Memory B cell (primary cell): ENCODE data around the gene HAAO.

ENCODE experiments used
- ATAC-seq: fragments of 150-1000 bp; cut with Tn5 transposase; 2 replicates; pipeline ENCODE4 v1.10.0; 2021; ENCODE audit warnings: low read depth, mild to moderate bottlenecking, moderate library complexity
- DNase-seq, 2 donors: peaks; one replicate each; pipeline ENCODE4 v3.0.0; 2022; ENCODE audit warnings: low spot score in 2 of 2
- H3K27ac Mint-ChIP-seq: one replicate; pipeline ENCODE4 v1.8.0; 2022; ENCODE audit warnings: mild to moderate bottlenecking, moderate library complexity, mixed read lengths
- H3K27me3 Mint-ChIP-seq: one replicate; pipeline ENCODE4 v1.8.0; 2022; ENCODE audit warnings: mixed read lengths
- H3K36me3 Mint-ChIP-seq: one replicate; pipeline ENCODE4 v1.8.0; 2022; ENCODE audit warnings: mild to moderate bottlenecking, mixed read lengths
- H3K4me1 Mint-ChIP-seq: one replicate; pipeline ENCODE4 v1.8.0; 2022; ENCODE audit warnings: mixed read lengths
- H3K4me3 Mint-ChIP-seq: one replicate; pipeline ENCODE4 v1.8.0; 2022; ENCODE audit warnings: mild to moderate bottlenecking, moderate library complexity, mixed read lengths
- H3K9me3 Mint-ChIP-seq: one replicate; pipeline ENCODE4 v1.8.0; 2022; ENCODE audit warnings: mixed read lengths

The HAAO gene

DNA sequence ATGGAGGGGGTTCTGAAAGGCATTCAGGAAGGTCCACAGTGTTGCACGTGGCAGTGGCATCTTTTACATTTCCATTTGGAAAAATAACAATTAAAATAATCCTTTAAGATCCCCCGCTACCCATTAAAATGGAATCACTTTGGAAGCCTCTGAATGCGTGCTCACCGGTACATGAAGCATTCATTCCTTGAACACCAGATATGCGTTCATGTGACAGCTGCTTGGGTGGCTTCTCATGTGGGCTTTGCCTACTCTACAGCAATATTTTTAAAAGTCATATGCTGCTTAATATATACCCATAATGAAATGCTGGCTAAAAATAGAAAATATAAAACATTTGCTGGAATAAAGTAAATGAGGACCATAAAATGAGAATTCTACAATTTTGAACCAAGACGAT is 14.4 kb upstream of the HAAO start:
- Mint-ChIP-seq H3K9me3 (no peaks in the 10 kb centered on the region), H3K36me3 (no peaks in the 10 kb centered on the region), H3K27ac (no peak overlapping the region), H3K4me3 (no peak overlapping the region), H3K27me3 (no peaks in the 10 kb centered on the region), H3K4me1 (peaks cover 9% of the 10 kb centered on the region)
- ATAC-seq: no peak
- no peak for DNase-seq

DNA sequence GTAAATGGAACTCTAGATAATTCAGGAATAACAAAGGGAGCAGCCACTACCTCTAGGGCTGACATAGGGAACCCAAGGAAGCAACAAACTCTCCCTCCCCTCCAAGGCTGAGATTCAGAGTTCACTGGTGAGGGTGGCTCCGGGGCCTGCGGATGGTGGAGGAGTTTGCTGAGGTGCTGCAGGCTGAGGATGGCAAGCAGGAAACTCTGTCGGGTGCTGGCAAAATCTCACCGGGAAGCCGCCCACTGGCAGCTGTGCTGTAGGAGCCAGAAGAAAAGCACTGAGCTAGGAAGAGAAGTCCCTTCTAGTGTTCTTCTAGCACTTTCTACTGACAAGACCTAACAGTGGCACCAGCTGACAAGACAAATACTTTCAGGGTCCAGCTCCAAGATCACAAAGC is 12.5 kb upstream of the HAAO start:
- Mint-ChIP-seq H3K27me3 (no peaks in the 10 kb centered on the region), H3K4me3 (no peak overlapping the region), H3K36me3 (peaks cover 3% of the 10 kb centered on the region), H3K9me3 (no peaks in the 10 kb centered on the region), H3K27ac (no peak overlapping the region), H3K4me1 (peaks cover 4% of the 10 kb centered on the region)
- DNase-seq: peak in 1 of 2 donors; percentile 8
- ATAC-seq: no peak

DNA sequence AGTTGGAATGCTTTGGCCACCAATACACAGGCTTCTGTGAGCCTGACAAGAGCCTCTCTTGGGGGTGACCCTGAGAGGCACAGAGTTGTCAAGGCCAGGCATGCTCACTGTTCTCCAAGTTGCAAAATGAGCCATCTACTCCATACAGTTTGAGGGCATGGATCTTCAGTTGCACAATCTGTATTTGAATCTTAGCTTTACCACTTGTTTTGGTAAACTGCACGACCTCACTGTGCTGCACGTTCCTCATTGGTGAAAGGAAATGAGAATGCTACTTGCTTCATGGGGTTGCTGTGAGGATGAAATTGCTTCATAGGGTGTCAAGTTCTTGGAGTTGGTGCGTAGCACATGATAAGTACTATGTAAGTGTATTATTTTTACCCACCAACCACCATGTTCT is 12.0 kb upstream of the HAAO start:
- DNase-seq (no peak), ATAC-seq (no peak)
- H3K27me3 Mint-ChIP-seq: no peaks in the 10 kb centered on the region
- H3K36me3 Mint-ChIP-seq: peaks cover 5% of the 10 kb centered on the region
- H3K27ac Mint-ChIP-seq: no peak overlapping the region
- no peaks in the 10 kb centered on the region for H3K9me3 Mint-ChIP-seq
- peaks cover 4% of the 10 kb centered on the region for H3K4me1 Mint-ChIP-seq
- H3K4me3 Mint-ChIP-seq: no peak overlapping the region

DNA sequence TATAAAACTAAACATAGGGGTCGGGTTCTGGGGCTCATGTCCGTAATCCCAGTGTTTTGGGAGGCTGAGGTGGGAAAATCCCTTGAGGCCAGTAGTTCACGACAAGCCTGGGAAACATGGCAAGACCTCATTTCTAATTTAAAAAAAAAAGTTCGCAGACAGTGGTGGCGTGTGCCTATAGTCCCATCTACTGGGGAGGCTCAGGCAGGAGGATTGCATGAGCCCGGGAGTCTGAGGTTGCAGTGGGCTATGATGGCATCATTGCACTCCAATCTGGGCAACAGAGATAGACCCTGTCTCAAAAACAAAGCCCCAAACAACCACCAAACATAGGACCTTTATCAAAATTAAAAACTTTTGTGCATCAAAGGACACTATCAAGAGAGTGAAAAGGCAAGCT is 9.8 kb upstream of the HAAO start:
- Mint-ChIP-seq H3K9me3 (no peaks in the 10 kb centered on the region), H3K27me3 (no peaks in the 10 kb centered on the region), H3K27ac (no peak overlapping the region), H3K4me1 (no peaks in the 10 kb centered on the region), H3K4me3 (no peak overlapping the region), H3K36me3 (peaks cover 5% of the 10 kb centered on the region)
- ATAC-seq (no peak), DNase-seq (no peak)

DNA sequence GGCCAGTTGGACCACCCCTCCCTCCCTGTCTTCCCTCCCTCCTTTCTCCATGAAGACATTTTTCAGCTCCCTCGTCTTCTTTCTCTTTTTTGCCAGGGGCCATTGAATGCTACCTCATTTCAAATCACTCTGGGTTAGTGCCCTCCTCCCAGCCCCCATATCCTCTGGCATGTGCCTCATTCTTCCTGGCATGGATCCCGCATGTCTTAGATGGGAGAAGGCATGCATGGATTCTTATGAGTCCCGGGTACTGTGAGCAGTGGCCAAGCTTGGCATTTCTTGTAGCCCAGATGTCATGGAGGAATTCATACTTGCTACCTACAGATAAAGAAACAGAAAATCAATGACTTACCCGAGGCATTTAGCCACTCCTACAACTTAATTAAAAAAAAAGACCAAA is 9.0 kb upstream of the HAAO start:
- no peak overlapping the region for H3K27ac Mint-ChIP-seq
- H3K27me3 Mint-ChIP-seq: no peaks in the 10 kb centered on the region
- ATAC-seq: no peak
- DNase-seq: no peak
- peaks cover 5% of the 10 kb centered on the region for H3K36me3 Mint-ChIP-seq
- peaks cover 4% of the 10 kb centered on the region for H3K4me1 Mint-ChIP-seq
- no peak overlapping the region for H3K4me3 Mint-ChIP-seq
- no peaks in the 10 kb centered on the region for H3K9me3 Mint-ChIP-seq

DNA sequence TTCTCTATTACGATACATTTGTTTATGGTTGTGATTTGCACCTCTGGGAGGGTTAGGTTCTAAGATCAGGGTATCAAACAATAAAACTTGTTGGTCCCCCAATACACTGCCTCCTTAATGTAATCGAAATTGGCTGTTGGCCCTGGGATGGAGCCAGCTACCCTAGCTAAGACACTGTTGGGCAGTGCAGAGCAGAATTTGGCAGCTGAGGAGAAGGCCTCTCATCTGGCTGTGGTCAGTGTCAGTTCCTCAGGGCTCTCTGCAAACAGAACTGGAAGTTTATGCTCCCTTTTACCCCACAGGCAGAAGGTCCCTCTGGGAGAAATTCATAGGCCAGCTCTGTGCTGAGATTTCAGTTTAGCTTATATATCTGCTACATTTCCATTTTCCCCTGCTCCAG is 8.6 kb upstream of the HAAO start:
- no peaks in the 10 kb centered on the region for H3K9me3 Mint-ChIP-seq
- DNase-seq (no peak), ATAC-seq (no peak)
- no peak overlapping the region for H3K27ac Mint-ChIP-seq
- peaks cover 6% of the 10 kb centered on the region for H3K4me1 Mint-ChIP-seq
- H3K4me3 Mint-ChIP-seq: no peak overlapping the region
- H3K27me3 Mint-ChIP-seq: no peaks in the 10 kb centered on the region
- peaks cover 5% of the 10 kb centered on the region for H3K36me3 Mint-ChIP-seq

DNA sequence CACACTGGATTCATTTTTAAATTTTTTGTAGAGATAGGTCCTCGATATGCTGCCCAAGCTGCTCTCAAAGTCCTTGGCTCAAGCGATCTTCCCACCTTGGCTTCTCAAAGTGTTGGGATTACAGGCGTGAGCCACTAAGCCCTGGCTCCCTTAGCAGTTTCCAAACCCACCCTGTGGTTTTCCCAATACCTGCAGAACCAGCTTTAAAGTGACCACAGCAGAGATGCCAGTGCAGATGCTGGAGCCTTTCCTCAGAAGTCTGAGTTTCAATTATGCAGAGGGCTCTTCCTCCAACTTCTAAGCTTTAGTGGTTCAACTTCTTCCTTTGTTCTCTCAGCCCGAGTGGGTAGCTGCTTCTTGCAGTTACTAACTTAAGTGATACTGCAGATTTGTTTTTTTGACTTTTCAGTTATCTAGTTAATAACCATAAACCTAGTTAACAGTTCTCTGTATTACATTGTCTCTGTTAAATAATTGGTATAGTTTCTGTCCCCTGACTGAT is 8.1 kb upstream of the HAAO start:
- ATAC-seq: no peak

DNA sequence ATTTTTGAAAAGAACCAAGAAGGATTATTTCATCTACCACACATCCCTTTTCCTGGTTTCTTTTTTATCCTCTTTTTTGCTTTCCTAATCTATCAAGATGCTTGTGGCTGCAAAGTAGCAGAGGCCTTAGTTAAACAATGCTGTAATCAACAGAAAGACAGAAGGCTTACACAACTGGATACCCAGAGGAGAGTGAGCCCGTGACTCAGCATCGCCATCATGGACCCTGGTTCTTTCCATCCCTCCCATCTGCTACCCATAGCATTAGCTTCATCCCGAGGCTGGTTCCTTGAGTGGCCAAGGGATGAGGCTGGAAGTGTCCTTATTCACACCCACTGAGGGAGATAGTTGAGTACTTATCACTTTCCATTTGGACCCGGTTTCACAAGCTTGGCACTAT is 7.5 kb upstream of the HAAO start:
- H3K27me3 Mint-ChIP-seq: no peaks in the 10 kb centered on the region
- peaks cover 5% of the 10 kb centered on the region for H3K36me3 Mint-ChIP-seq
- H3K9me3 Mint-ChIP-seq: no peaks in the 10 kb centered on the region
- ATAC-seq: no peak
- peaks cover 15% of the 10 kb centered on the region for H3K4me1 Mint-ChIP-seq
- H3K27ac Mint-ChIP-seq: no peak overlapping the region
- no peak overlapping the region for H3K4me3 Mint-ChIP-seq
- DNase-seq: peak in 1 of 2 donors; percentile 2

More for the DNA sequence above, 8.1 kb upstream of the HAAO start:
- Mint-ChIP-seq H3K36me3 (peaks cover 5% of the 10 kb centered on the region), H3K9me3 (no peaks in the 10 kb centered on the region), H3K27ac (no peak overlapping the region), H3K4me3 (no peak overlapping the region), H3K4me1 (peaks cover 11% of the 10 kb centered on the region), H3K27me3 (no peaks in the 10 kb centered on the region)
- DNase-seq: no peak

DNA sequence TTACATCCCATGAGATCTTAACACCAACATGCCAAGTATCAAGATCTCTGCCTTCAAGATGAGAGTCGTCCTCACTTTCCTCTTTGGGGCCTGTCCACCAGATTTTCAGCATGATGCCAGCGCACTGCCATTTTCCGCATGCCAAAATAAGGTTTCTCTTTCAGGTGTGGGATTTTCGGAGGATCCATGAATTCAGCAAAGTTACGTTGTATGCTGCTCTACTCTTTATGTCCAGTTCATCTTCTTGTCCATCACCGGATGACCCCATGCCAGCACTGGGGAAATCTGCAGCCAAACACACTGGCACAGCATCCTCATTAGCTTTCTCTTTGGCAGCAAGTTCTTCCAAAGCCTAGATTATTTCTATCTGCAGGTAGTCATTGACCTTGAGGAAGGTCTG is 4.9 kb upstream of the HAAO start:
- no peak overlapping the region for H3K4me3 Mint-ChIP-seq
- H3K27ac Mint-ChIP-seq: no peak overlapping the region
- H3K27me3 Mint-ChIP-seq: no peaks in the 10 kb centered on the region
- ATAC-seq: no peak
- H3K9me3 Mint-ChIP-seq: no peaks in the 10 kb centered on the region
- peaks cover 31% of the 10 kb centered on the region for H3K4me1 Mint-ChIP-seq
- H3K36me3 Mint-ChIP-seq: peaks cover 5% of the 10 kb centered on the region
- DNase-seq: peak in 1 of 2 donors; percentile 6

DNA sequence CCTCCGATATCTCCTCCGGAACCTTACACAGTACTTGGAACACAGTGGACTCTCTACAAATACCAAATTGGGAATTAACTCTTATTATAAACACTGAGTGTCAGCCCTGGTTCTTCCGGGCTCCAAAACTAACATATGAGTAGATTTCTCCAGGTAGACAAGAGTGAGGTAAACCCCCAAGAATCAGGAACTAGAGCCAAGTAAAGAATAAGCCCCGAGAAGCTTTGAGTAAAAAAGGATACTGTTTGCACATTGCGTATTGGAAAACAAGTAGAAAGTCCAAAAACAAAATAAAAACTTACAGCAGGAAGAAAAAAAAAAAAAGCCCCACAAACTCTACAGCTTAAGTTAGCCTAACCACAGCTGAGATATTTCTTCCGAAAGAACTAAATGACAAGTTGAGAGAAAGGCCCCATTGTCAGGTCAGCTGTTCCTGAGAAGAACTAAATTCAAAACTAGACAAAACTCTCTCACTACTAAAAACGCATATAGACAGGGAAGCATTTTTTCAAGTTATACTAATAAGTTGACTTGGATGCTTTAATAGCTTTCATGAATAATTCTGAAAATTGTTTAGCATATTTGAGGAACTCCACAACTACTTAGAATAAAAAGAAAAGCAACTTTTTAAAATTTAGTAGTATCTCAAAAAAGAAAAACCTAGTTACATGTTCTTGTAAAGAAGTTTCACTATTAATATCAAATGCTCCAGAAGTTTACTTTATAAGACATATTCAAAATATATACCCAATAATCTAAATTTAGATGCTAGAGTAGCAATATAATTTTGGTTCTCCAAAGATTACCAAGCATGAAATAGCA is 4.3 kb upstream of the HAAO start:
- Mint-ChIP-seq H3K27ac (peak overlapping the region; percentile 87), H3K27me3 (no peaks in the 10 kb centered on the region), H3K36me3 (peaks cover 5% of the 10 kb centered on the region), H3K4me1 (peaks cover 34% of the 10 kb centered on the region), H3K4me3 (peak overlapping the region; percentile 68), H3K9me3 (no peaks in the 10 kb centered on the region)
- no peak for ATAC-seq
- DNase-seq: no peak

DNA sequence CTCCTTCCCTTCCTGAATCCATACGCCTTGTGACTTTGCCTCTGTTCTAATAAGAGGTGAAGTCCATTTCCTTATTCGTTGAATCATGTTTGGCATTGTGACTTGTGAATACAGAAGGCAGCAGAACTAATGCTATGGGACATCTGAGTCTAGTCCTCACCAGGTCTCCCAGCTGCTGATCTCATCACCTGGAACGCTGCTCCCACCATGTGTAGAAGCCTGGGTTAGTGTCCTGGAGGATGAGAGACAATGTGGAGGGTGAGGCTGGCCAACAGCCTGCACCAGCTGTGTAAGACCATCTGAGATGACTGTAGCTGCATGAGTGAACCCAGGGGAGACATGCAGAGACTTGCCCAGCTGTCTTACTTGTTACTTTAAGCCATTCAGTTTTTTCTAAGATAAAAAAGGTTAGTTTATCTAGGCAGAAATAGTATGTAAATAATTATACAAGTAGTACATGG is 3.5 kb upstream of the HAAO start:
- Mint-ChIP-seq H3K27ac (peak overlapping the region; percentile 87), H3K4me1 (peaks cover 41% of the 10 kb centered on the region), H3K4me3 (peak overlapping the region; percentile 58), H3K27me3 (no peaks in the 10 kb centered on the region), H3K36me3 (peaks cover 5% of the 10 kb centered on the region), H3K9me3 (no peaks in the 10 kb centered on the region)
- ATAC-seq: no peak
- no peak for DNase-seq

DNA sequence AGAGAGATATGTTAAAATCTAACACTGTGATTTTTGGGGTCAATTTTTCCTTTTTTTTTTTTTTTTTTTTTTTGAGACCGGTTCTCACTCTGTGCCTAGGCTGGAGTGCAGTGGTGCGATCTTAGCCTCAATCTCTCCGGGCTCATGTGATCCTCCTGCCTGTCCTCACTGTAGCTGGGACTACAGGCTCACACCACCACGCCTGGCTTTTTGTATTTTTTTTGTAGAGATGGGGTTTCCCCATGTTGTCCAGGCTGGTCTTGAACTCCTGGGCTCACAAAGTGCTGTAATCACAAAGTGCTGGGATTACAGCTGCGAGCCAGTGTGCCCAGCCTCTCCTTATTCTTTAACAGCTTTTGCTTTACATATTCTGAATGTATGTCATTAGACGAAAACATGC is 2.9 kb upstream of the HAAO start:
- H3K27ac Mint-ChIP-seq: peak overlapping the region; percentile 87
- H3K9me3 Mint-ChIP-seq: no peaks in the 10 kb centered on the region
- no peaks in the 10 kb centered on the region for H3K27me3 Mint-ChIP-seq
- DNase-seq (no peak), ATAC-seq (peak; percentile 15)
- H3K4me1 Mint-ChIP-seq: peaks cover 41% of the 10 kb centered on the region
- H3K4me3 Mint-ChIP-seq: peak overlapping the region; percentile 58
- peaks cover 2% of the 10 kb centered on the region for H3K36me3 Mint-ChIP-seq

DNA sequence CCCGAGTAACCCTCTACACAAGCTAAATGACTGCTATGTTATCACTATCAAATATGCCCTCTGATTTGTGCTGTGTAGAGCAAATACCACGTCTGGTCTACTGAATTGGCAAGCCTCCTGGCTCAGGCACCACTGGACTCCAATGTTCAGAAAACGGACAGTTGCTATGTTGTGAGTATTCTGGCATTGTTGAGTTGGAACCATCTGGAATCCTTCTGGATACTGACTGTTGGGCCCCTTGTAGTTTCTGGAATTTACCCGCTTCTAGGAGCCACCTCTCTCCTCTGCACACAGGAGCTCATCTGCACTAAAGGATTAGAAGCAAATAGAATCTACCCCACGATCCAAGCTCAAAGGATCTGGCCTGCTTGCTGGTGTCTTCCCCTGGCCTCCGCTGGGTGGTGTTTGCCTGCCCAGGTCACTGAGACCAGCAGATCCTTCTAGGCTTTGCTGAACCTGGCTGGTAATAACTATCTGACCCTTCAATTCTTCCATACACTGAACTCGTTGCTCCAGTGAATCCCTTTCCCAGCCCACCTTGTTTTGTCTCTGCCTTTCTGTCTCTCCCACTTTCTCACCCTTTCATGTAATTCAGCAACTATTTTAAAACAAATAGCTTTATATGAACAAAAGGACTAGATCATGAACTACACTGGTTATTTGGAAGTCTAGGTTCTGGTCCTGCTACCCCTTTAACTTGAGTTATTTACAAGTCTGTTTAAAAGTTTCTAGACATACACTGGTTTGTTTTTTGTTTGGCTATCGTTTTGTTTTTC is 2.1 kb upstream of the HAAO start:
- Mint-ChIP-seq H3K4me3 (peak overlapping the region; percentile 85), H3K9me3 (no peaks in the 10 kb centered on the region), H3K4me1 (peaks cover 41% of the 10 kb centered on the region), H3K27me3 (no peaks in the 10 kb centered on the region), H3K36me3 (no peaks in the 10 kb centered on the region), H3K27ac (peak overlapping the region; percentile 87)
- peak; percentile 17 for ATAC-seq
- no peak for DNase-seq
